NCI-H1105 treated with DMSO at 0.1 percent for 48 hours (cell line): ENCODE results near the gene ADAMTS7.

Experiments
- DNase-seq: peaks from one replicate; lab custom pipeline; 2025; lab: John Stamatoyannopoulos, UW

ADAMTS7 gene

GRCh38 chr15:78718837-78719236 lies 92.4 kb downstream of the ADAMTS7 start:
- DNase-seq: no peak

GRCh38 chr15:78717956-78718656 lies 93.2 kb downstream of the ADAMTS7 start:
- no peak for DNase-seq

GRCh38 chr15:78716651-78717050 lies 94.6 kb downstream of the ADAMTS7 start:
- no peak for DNase-seq

- no peak for DNase-seq
Observed at GRCh38 chr15:78715930-78716329, 95.3 kb downstream of the ADAMTS7 start.

- no peak for DNase-seq
Observed at GRCh38 chr15:78715434-78715833, 95.8 kb downstream of the ADAMTS7 start.

- DNase-seq: no peak
Observed at GRCh38 chr15:78714890-78715289, 96.4 kb downstream of the ADAMTS7 start.

- DNase-seq: no peak
Observed at GRCh38 chr15:78712797-78713515, 98.3 kb downstream of the ADAMTS7 start.

- DNase-seq: no peak
Observed at GRCh38 chr15:78711638-78712037, 99.6 kb downstream of the ADAMTS7 start.

- DNase-seq: peak; percentile 2
Observed at GRCh38 chr15:78709263-78709882, 101.9 kb downstream of the ADAMTS7 start.
